GM21367 (cell line): ENCODE data around the gene MTFMT.
"Not testable (repeated sequence)": the region's sequence is repeated elsewhere in the genome, so short reads cannot be mapped to it uniquely, and the experiment has no call there.

Experiments used
- ATAC-seq: cut with Tn5 transposase; IDR thresholded peaks from one replicate; pipeline ENCODE4 v1.9.1; 2021; ENCODE audit not compliant: unreplicated experiment

Gene MTFMT

DNA sequence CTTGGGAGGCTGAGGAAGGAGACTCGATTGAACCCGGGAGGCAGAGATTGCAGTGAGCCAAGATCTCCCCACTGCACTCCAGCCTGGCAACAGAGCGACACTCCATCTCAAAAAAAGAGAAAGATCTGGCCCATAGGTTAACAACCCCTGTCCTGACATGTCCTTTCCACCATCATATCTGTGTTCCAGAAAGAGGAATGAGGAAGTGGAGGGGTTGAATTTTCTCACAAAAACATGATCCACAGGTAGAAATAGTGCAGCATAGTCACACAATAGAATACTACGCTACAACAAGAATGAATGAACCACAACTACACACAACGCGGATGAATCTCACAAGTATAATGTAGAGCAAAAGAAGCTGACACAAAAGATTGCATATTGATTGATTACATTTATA is 11.0 kb upstream of the MTFMT start:
- no peak for ATAC-seq

DNA sequence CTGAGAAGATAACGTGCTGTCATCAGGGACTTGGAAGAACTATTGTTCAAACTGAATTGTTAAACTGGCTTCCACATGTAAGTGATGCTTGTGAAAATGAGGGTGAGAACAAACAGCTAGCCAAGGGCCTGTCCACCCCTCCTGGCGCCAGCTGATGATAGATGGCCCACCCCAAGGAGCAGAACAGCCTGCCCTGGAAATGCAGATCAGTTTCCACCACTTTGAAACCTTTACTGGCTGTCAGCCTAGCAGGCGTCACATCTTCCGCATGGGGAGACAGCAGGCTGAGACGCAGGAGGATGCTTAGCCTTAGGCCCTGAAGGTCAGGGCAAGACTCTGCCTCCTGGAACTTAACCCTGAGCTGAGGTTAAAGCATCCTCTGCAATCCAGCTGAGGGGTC is 9.4 kb upstream of the MTFMT start:
- ATAC-seq: no peak

DNA sequence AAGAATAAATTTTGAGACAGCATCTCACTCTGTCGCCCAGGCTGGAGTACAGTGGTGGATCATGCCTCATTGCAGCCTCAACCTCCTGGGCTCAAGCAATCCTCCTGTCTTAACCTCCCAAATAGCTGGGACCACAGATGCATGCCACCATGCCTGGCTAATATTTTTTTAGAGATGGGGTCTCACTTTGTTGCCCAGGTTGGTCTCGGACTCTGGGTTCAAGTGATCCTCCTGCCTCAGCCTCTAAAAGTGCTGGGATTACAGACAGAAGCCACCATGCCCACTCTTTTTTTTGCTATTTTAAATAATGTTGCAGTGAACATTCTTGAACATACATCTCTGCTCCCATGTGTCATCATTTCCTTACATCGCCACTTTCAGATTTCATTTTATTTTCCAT is 9.0 kb upstream of the MTFMT start:
- ATAC-seq: no peak

DNA sequence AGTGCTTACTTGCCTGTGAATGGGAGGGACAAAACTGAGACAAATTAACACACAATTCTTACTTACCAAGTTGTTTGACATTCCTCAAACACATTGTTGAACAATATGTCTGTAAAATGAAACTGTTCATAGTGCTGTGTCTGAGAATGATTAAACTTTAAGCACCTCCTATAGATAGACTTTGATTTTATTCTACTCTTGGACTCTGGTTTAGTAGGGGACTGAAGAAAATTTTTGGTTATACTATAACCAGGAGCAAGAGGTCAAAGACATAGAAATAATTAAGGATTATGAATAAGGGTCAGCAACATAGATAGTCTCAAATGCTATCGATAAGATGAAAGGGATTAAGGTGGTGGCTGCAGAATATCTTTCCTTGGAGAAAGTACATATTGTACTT is 7.9 kb upstream of the MTFMT start:
- ATAC-seq: no peak

DNA sequence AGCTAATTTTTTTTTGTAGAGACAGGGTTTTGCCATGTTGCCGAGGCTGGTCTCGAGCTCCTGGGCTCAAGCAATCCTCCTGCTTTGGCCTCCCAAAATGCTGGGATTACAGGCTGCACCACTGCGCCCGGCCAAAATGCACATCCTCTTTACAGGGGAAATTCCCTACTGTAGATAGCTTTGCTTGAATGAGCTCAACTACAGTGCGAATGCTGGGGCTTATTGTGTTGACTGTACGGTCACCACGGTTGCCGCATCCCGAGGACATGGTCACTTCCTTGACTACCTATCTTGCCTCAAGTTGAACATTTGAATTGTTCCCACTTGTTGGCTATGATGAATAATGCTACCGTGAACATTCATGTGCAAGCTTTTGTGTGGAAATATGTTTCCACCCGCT is 5.3 kb upstream of the MTFMT start:
- ATAC-seq: no peak

DNA sequence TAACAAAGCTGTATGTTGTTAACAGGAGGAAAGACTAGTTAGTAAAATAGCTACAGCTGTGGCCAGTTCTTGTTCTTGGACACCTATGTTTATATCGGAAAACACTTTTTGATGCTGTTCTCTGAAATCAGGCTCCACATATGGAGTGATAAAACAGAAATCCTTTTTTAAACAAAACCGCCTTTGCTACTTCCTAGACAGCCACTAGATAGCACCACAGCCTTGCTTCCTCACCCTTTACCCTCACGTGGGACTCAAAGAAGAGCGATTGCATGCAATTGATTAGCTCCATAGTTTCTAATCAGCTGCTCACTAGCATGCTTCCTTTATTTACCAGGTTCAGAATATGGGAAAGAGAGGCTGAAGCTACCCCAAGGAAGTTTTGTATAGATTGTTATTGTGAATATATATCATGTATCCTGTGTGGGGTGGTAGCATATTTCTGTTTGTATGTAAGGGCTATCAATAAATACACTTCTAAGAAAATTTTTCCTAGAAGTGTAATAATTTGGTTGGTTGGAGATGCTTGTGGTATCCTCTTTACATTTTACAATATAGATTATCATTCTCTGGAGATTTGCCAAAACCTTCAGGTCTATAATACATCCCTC is 4.3 kb upstream of the MTFMT start:
- ATAC-seq: no peak

DNA sequence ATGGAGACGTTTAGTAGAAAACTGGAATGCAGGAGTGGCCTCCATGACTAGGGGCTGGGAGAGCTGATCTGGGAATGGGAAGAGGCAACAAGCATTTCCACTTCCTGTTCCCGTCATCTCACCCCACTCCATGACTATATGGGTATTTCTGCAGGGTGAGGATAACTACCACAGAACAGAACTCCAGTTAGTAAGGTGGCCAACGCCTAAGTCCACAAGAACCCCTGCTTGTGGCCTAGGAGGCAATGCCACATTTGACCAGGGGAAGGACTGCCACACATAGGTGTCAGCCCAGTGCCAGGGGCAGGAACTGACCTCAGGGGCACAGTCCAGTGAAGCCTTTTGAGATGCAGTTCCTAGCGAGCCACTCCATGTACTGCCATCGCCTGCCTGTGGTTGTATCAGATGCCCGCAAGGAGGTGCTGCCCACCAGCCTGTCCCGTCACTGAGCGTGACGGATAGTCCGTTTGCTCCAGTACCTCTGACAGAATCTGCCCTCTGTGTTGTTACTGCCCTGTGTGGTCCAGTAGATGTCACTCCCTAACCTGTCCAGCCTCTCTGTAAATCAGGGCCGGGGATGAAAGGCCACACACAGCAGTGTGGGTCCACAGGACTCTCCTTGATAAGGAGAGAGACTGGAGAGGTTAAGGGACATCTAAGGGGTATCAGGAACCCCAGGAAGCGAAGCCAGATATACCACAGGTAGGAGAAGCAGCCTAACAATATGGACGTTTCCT is 3.5 kb upstream of the MTFMT start:
- ATAC-seq: no peak

DNA sequence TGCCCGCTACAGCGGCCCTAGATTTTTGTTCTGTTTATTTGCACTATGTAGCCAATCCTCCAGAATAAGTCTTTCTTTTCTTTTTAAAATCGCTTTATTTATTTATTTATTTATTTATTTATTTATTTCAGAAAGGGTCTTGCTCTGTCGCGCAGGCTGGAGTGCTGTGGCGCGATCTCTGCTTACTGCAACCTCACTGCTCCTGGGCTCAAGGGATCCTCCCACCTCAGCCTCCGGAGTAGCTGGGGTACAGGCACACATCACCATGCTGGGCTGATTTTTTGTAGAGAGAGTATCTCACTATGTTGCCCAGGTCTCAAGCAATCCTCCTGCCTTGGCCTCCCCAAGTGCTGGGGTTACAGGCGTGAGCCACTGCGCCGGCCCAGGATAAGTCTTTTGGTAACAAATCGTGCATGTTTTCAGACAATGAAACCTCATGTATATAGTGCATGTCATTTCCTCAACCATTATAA is 333 bp upstream of the MTFMT start:
- ATAC-seq: no peak

DNA sequence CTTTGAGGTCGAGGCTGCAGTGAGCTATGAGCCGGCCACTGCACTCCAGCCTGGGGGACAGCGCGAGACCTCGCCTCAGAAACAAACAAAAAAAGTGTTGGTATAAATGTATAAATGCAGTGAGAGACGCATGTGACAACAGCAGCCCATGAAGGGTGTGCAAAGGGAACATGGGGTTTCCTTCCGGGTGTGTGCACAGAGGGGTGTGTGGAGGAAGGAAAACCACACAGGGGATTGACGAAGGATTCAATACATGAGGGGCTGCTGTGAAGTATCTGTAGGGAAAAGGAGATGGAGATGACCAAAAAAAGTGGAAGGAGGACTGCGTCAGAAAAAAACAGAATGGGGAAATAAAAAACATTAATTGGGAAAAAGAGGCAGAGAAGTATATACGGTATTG is 1.1 kb downstream of the MTFMT start:
- no peak for ATAC-seq

DNA sequence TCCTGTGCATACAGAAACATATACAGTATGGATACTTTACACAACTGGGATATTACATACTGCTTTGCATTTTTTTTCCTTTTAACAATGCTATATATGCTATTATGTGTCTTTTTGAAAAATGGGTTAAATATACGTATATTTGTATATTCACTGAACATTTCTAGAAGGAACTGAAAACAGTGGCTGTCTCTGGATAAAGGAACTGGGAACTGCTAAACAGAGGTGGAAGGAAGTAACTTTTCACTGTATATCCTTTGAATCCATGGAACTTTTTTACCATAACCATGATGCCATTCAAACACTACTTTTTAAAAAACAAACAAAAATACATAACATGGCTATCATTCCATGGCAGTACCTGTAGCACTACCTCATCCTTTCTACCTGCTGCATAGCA is 1.8 kb downstream of the MTFMT start:
- no peak for ATAC-seq

DNA sequence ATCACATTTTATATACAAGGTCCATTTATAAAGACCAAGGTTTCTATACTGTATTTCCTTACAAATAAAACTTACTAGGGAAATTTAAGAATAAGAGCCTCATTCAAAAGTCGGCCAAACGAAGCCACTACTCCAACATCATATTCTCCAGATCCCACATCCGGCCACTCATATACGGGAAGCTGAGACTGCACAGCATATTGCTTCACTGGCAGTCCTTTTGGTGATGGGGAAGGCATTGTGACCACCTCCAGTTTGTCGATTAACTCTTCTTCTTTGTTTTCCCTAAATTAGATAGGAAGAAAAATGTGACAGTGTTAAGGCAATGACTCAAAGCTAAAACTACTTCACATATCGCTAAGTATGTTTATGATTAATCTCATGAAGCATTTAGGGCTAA is 2.7 kb downstream of the MTFMT start:
- ATAC-seq: no peak

DNA sequence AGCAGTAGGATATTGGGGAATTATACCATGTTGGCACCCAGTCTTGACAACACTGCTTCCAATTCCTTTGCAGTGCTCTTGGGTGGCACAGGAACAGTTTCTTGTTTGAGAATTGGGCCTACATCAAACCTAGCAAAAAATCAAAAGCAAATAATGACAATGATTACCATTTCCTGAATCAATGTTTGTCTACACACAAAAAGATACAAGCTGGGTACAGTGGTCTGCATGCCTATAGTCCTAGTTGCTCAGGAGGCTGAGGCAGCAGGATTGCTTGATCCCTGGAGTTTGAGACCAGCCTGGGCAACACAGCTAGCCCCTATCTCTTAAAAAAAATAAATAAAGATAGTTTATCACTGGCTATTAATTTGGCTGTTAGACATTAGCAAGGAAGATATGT is 8.0 kb downstream of the MTFMT start:
- no peak for ATAC-seq

DNA sequence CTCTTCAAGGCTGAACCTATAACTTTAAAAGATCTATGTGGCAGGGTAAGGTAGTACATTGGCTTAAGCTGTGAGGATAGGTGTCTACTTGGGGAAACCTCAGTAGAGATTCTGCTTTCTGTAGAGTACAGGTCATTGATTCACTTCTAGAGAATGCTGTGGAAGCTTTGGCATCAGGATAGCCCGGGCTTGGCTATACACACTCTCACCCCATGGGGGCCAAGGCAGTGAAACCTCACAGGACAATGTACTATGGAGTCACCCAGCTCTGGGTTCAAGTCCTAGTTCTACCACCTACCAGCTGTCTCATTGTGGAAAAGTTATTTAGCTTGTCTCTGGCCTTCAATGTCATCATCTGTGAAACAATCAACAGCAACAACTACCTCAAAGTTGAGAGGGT is 9.0 kb downstream of the MTFMT start:
- no peak for ATAC-seq

DNA sequence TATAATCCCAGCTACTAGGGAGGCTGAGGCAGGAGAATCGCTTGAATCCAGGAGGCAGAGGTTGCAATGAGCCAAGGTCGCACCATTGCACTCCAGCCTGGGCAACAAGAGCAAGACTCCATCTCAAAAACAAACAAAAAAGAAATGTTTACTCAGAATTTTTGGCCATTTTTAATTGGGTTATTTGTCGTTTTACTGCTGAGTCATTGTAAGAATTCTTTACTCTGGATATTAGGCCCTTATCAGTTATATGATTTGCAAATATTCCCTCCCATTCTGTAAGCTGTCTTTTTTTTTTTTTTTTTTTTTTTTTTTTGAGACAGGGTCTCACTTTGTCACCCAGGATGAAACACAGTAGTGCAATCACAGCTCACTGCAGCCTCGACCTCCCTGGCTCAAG is 18.2 kb downstream of the MTFMT start:
- ATAC-seq: not testable (repeated sequence)

DNA sequence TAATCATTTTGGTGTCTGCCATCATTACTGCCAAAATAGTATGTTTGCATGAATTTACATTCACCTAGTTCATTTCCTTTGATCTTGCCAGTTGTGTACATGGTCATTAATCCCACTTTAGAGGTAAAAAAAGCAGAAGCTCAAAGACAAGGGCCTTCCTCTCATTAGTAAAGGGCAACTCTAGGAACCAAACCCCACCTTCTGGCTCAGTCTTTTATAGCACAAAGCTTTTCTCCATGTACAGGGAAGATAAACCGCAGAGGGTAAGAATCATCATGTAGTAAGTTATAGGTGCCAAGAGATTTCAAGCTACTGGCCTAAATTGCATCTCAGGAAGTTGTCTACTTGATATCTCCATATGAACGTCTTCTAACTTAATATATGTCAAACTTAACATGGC is 20.5 kb downstream of the MTFMT start:
- no peak for ATAC-seq

DNA sequence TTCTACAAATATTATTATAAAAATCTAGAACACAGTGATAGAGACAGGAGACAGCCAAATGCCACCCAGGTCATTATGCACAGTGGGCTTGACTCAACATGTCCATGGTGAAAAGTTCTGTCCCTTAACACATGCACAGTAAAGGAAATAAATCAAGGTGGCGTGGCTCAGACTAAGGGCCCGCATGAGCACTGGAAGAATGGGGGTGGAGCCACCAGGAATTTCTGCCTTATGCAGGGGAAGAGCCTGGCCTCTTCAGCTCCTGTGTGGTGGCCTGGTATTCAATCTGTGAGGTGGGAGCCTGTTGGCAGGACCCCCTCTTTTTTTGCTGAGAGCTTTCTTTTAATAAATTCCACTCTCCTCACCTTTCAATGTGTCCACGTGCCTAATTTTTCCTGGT is 22.6 kb downstream of the MTFMT start:
- no peak for ATAC-seq

DNA sequence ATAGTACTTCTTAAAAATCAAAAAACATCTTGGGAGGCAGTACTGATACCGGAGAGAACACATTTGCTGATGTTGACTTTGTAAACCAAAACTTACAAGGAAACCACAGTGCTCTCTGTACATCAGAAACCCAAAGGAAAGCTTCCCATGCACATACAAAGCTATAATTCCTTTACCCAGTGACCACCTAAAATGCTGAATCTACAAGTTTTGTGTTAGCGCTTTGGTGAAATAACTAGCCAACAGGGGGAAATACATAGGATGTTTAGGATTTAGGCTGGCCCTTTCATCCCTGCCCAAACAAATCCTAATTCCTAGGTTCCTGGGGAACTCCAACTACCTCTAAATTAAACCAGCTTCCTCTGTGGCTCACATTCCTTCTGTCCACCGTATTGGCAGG is 24.4 kb downstream of the MTFMT start:
- no peak for ATAC-seq

DNA sequence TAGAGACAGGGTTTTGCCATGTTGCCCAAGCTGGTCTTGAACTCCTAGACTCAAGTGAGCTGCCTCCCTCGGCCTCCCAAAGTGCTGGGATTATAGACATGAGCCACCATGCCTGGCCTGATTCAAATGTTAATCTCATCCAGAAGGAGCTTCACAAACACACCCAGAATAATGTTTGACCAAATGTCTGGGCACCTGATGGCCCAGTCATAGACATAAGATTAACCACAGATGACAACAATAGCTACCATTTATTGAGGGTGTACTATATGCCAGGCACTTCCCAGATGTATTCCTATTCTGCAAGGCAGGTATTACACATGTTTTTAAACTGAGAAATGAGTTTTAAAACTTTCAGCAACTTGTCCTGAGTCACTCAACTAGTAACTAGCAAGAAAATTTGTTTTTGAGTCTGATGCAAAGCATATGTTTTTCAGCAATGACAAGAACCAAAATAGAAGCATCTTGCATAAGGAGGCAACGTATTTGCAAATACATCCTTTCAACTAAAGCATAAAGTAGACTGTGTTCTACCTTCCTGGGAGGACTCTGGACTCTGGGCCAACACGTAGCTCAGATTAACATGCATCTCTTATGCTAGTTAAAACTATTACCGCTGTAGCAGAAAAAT is 31.6 kb downstream of the MTFMT start:
- no peak for ATAC-seq

DNA sequence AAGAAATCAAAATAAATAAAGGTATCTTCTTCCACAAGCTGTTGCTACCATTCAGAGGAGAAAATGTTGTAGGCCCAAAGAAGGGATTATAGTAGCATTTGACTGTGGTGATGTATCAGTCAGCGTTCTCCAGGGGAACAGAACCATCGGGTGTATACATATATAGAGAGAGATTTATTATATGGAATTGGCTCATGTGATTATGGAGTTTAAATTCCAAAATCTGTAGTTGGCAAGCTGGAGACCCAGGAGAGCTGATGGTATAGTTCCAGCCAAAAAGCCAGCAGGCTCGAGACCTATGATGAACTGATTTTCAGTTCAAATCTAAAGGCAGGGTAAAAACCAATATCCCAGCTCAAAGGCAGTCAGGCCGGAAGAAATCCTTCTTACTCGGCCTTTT is 32.4 kb downstream of the MTFMT start:
- no peak for ATAC-seq

DNA sequence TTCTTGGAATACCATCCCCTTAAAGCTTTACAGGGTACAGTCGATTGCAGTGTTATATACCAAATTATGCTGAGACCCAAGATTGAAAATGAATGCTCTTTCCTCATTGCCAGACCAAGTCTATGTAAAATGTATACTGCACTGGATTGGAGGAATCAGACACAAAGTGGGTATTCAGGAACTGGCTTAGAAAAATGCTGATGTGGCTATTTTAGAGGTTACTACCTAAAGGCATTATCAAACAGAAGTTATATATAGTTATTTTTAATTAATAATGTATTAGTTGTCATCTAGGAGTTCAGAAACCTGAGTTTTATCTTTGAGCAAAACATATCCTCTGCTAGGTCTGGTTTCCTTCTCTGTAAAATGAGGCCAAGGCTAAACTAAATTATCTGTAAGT is 36.1 kb downstream of the MTFMT start:
- no peak for ATAC-seq

DNA sequence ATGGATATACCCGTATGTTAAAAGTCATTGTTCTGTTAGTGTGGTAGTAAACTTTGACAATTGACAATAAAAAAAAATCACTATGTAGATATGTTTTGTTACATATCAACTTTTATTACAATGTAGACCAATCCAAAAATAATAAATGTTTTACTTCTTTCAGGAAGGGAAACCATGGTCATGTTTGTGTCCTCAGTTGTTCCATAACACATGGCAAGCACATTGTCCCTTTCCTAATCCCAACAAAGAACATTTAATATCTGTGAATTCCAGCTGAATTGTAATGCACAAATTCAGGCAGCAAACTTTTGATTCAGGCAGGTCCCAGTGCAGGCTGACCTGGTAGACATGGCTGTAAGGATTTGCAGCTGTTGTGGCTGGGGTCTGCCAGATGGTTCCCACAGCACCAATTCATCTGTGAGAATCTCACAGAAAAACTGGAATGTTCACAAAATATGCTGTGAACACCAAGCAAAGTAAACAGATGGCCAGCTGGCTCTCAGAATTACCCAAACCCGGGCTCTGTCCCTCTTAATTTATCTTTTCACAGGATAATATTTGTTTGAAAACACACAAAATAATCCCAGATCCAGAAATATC is 37.8 kb downstream of the MTFMT start:
- ATAC-seq: no peak

DNA sequence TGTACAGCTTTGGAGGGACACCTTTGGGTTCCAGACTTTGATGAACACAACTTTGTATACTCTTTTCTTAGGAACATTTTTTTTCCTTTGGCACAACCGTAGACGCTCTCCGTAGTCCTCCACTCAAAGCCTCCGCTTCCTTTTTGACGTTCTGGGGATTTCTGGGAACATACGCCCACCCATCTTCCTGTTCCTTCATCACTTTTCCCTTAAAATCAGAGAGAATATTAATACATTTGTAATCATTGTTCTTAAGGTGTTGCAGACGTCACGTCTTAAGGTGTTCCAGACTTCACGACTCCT is 39.3 kb downstream of the MTFMT start:
- no peak for ATAC-seq
